Tibial nerve (tissue), 3 donors: ENCODE results near the gene SMS.

Experiments used
- CTCF ChIP-seq, 5 experiments: fragments of 200-600 bp in 3 of 5; fragments of 450-650 bp in 2 of 5; sonication (generic) in 3 of 5; IDR thresholded peaks; one replicate each; pipeline ENCODE4 v1.5.1; 2016 to 2019; ENCODE audit warnings: antibody characterized with exemption in 5 of 5, mild to moderate bottlenecking in 3 of 5, moderate library complexity in 2 of 5
- POLR2A ChIP-seq, 2 donors: fragments of 450-650 bp; IDR thresholded peaks; one replicate each; pipeline ENCODE4 v1.6.1; 2017; ENCODE audit warnings: antibody characterized with exemption in 2 of 2, mild to moderate bottlenecking in 2 of 2, moderate library complexity in 2 of 2

- TF ChIP-seq CTCF (IDR thresholded peaks at IDR 0.05) (no peak), POLR2A (IDR thresholded peaks at IDR 0.05) (no peak)
Observed at GRCh38 chrX:22037911-22038537, 97.5 kb downstream of the SMS start.
